Stimulated activated CD8-positive, alpha-beta memory T cell treated with anti-CD3 and anti-CD28 coated beads, Interleukin-7, amount 100 ng/mL, for 1 hour (primary cell): ENCODE results near the gene PCOLCE2.

Experiments used
- DNase-seq, 2 donors: peaks; one replicate each; pipeline ENCODE4 v3.0.0-alpha.2; 2020; ENCODE audit warnings: low read depth in 2 of 2

Gene PCOLCE2

DNA sequence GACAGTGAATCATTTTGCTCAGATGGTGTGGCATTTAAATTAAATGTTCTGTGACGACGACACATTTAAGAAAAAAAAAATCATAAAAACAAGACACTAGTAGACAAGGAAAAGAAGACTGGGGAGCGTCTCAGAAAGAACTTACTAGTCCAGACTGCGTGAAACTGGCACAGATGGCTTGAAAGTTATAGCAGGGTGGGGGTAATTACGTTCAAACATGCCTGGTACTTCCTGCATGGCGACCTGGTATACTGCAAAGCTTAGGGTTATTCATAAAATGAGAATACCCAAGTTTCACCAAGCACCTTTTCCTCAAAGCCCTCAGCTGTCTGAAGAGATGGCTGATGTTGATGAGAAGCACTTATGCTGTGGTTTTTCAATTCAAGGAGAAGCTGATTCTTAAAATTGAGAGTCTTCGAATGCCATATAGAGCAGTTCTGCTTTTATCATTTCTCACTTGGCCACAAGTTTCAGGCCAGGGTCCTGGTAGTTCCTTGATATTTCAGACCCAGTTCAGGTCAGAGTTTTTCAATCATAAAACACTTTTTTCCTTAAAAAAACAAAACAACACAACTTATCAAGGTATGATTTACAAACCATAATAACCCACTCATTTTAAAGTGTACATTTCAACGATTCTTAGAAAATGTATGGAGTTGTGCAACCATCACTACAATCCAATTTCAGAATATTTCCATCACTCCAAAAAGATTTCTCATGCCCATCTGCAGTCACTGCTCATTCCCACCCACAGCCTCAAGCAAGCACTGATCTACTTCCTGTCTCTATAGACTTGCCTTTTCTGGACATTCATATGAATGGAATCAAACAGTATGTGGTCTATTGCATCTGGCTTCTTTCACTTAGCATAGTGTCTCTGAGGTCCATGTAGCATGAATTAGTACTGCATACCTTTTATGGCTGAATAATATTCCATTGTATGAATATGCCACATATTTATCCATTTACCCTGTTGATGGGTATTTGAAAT, 24.7 kb downstream of the PCOLCE2 start:
- DNase-seq = no peak

DNA sequence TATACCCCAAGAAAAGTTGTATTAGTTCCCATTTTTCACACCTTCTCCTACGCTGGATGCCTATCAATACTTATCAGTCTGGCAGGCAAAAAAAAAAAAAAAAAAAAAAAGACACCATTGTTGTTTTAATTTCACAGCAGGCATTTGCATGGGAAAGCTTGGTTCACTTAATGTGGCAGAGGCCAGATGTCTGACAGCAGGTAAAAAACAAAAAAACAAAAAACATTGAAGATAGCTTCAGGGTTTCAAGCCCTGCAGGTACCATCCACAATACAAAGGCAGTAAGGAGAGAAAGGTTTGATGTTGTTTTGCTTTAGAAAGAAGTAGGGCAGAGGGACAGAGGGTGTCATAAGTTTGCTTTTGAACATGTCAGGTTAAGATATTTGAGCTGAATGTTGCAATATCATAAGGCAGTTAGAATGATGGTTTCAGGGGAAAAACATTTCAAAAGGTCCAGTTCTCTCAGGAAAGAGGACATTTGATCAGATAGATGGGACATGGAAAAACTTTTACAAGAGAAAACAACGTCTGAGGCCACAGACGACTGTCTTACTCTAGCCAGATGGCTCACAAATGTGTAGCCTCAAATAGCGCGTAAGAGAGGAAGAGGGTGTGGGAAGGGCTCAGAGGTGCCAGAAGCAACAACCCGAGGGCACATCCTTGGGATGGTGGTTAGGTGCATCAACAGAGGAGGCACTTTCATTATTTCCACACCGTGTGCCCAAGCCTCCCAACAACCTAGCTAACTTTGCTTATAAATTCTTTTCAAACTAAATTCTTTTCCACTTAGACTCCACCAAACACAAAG, 25.7 kb downstream of the PCOLCE2 start:
- no peak for DNase-seq

DNA sequence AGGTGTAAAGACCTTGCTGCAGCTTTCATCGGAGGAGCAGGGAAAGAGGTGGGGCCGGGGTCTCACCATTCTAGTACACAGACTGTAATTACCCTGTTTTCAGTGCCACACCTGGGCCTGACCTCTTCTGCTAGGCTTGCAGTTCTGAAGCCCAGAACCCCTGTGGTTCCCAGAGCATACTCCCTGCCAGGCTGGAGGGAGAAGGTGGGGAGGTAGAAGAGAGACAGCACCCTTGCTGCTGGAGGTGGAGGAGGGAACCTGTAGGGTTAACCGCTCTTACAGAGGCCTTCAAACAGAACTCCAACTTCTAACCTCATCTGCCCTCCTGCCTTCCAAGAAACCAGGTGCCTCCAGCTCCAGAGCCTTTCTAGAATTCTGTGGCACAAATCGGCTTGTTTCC, 27.0 kb downstream of the PCOLCE2 start:
- no peak for DNase-seq

DNA sequence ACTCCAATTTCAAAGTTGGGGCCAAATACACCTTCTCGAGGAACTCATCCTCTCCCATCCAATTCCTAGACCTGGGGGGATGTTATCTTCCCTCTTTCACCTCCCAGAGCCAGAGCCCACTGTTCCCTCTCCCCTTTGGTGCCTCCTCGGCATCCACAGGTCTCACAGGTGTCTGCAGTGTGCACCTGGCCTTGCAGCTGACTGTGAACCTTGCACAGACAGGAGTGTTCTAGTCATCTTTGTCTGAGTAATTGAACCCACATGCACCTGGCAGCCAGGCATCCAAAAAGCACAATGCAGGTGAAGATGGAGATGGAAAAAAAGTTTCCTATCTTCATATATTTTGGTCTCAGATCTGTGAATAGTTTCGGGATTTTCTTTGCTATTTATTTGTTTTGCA, 30.8 kb downstream of the PCOLCE2 start:
- no peak for DNase-seq

DNA sequence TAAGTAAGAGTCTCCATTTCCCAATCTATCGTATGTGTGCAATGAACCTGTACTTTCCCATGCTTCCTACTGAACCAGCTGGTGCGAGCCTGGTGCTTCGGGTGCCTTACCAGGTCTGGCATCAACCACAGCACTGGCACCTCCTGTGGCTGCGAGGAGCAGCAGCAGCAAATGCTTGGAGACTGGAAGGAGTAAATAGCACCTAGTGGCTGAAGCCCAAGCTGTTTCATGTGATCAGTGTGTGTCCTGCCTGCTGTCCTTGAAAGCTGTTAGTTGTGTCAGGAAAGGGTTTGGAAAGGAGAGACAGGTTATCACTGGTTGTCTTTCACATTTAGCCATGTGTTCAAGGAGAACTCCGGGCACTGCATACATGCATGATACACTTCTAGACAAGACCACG, 31.8 kb downstream of the PCOLCE2 start:
- no peak for DNase-seq

DNA sequence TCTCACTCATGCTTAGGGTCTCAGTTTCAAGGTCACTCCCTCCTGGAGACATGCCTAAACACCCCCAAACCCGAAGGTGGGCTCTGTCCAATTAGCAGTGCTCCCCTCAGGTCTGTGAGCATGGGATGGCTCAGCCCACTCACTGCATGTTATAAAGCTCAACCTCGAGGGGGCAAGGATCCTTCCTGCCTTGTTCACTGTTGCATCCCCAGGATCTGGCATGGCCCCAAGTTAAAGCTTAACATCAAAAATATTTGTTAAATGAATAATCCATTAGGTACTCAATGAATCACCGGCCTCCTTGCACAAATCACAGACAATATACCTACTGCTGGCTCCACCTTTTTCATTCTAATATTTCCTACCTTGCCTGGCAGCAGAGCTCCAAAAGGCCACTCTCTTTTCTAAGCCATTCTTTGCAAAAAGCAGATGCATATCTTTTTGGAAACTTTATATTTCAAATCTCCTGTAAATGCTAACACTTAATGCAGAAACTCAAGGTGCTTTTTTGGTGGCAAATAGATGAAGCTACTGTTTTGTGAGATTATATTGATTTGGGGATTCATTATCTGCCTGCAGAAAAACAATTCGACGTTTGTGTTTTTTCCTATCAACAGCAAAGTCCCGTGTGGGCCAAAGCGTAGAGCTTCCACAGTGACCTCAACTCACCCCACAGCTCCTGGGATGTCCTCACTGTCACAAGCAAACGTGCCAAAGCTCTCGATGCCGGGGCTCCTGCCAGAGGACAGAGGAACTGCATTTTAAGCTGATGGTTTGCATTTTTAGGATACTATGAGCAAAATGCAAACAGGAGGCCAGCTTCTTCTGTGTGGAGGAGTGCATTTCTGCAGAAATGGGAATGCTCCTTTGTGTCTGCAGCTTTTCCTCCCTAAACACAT, 35.4 kb downstream of the PCOLCE2 start:
- no peak for DNase-seq

DNA sequence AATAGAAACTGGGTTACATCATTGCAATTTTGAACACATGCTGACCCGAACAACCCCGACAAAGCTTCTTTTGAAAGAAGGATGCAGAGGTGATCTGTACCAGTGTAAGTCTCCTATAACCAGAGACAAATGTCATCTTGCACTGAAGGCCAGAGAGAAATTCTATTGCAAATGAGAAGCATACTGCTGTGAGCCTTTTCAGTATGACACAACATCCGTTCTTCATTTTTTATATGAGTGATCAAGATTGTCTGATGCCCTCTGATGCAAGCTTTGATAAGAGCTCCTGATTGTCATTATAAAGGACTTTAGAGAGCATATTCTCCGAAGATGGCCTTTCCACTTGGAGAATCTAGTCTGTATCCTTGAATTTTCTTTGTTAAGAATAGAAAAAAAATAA, 36.9 kb downstream of the PCOLCE2 start:
- no peak for DNase-seq

DNA sequence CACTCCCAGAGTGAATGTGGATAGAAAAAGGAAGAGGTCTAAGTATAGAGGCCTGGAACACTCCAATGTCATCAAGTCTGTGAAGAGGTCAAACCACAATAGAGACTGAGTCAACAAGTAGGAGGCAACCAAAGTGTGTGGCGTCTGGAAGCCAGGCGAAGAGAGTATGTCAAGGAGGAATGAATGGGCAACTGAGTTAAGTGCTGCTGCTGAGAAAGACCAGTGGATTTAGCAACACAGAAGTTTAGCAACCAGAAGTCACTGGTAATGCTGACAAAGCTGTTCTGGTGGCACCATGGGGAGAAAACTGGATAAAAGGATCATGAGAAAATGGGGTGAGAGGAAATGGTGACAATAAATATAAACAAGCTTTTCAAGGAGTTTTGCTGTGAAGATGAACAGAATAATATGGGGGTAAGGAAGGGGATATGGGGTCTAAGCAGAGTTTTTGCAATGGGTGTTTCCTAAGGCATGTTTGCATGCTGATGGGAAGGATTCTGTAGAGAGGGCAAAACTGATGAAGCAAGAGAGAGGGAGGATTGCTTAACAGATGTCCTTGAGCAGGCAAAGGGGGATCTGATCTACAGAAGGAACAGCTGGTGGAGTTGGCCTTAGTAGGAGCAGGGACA, 38.4 kb downstream of the PCOLCE2 start:
- DNase-seq = no peak

DNA sequence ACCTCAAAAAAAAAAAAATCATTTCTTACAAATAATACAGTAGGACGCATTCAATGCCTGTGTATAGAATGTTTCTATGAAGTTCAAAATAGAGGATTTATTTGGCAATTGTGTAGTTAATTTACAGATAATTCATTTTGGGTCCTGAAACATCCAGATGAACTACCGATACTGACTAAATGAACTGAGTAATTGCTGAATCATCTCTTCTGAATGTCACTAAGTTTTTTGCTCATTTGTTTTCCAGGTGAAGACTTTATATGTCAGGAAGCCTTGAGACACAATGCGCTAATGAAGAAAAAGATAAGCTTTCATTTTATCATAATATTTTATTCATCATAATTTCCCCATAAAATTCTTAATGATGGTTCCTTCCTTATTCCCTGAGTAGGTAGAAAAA, 39.7 kb downstream of the PCOLCE2 start:
- no peak for DNase-seq

DNA sequence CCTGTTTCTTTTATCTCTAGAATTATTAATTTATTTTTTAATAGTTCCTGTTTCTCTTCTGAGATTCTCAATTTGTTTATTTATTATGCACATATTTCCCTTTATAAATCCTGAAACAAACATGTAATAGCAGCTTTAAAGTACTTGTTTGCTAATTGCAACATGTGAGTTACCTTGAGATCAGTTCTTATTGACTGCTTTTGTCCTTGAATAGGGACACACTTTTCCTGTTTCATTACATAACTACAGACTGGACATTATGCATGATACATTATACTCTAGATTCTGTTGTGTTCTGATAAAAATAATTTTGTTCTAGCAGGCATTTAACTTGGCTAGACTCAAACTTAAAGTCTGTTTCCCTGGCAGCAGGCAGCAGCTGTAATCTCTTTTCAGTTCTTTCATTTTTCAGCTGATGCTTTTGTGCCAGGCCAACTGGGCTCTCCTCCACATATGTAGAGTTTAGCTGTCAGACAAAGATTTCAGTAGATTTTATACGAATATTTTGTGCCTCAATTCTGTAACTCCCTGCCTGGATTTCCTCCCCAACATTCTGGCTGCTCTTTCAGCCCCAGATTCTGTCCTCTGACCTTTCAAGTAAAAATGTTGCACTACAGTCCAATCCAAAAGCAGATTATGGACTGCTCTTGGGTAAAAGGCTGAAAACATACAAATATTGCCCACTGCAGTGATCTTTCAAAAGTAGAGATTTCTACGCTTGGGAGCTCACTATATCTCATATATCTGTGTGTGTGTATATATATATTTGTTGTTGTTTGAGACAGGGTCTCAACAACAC, 41.9 kb downstream of the PCOLCE2 start:
- no peak for DNase-seq

DNA sequence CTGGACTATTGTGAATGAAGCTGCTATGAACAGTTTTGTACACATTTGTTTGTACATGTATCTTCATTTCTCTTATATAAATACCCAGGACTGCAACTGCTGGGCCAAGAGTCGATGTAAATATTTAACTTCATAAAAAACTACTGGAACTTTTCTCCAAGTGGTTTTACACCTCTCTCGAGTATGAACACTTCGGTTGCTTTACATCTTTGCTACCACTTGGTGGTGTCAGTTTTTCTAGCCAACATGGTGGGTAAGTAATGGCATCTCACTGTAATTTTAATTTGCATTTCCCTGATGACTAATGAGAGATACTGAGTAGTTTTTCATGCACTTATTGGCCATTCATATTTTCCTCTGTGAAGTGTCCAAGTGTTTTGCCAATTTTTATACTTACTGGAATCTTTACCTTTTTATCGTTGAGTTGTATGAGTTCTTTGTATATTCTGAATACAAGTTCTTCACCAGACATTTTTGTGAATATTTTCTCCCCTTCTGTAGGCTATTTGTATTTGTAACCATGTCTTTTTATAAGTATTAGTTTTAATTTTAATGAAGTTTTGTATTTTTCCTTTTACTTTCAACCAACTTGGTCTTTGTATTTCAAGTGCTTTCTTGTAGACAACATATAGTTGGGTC, 44.4 kb downstream of the PCOLCE2 start:
- DNase-seq = no peak

DNA sequence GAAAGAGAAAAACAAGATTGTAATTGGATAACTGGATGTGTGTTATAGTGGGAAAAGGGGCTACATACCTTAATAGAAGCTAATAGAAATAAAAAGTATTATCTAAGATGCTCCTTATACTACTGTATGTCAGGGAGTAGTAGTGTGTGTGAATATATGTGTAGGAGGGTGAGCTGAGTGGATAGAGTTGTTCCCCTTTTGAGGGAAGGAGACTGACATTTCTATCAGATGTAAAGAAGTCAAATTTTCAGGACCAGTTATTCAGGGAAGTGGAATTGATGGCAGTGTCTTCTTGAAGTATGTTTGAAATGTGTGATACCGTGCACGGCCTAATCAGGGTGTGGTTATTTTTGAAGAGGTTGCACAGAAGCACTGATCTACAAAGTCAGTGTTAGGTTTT, 49.1 kb downstream of the PCOLCE2 start:
- no peak for DNase-seq

DNA sequence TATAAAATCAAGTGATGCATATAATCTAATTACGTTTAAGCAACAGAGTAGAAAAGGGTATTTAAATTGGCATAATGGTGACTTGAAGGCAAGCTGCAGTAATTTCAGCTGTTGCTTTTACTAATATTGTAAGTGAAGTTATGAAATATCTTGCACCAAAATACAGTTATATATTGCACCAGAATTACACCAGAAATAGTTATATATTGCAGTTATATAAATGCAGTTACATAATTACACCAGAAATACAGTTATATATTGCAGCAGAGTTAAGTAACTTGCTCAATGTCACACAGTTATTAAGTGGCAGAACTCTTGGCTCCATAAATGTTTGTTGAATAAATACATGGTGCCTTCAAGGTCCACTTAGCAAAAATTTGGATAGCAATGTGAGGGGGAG, 51.4 kb downstream of the PCOLCE2 start:
- DNase-seq = no peak

DNA sequence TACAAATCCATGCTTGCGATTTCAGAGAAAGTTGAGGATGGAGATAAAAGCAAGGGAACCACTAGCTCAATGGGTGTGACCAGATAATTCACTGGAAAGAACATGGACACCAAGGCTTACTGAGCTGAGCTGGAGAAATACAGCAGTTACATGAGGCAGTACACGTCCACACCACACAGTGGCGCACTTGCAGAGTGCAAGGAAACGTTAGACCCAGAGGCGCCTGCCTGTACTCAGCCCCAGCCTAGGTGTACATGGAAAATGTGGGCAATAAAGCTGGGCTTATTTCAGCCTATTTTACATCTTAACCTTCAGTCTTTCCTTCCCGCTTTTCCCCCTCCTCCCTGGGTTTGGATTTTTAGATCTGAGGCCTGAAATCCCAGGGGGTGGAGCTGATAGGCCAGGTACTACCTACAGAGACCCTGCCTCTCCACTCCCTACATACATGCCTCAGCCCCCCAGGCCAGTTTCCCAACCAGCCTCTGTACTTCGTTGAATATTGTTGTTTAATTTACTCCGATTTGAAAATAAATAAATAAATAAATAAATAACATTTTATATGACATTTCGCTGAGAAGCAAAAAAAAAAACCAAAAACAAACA, 60.1 kb downstream of the PCOLCE2 start:
- no peak for DNase-seq

DNA sequence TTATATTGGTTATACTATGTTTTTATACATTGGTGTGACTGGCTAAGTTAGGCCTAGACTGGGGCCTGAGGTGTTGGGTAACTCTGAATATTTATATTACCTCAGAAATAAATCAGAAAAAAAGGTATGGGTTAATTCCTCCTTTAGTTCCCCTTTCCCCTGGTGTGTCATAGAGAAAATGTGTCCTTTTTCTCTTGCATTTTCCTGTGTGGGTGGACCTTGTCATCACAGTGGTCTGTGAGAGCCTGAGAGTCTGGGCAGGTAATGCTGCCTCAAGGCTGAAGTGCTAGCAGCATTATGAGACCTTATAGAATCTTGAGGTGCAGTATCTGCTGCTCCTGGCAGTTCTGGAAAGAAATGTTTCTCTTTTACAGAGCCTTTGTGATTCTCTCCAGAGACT, 69.7 kb downstream of the PCOLCE2 start:
- no peak for DNase-seq

DNA sequence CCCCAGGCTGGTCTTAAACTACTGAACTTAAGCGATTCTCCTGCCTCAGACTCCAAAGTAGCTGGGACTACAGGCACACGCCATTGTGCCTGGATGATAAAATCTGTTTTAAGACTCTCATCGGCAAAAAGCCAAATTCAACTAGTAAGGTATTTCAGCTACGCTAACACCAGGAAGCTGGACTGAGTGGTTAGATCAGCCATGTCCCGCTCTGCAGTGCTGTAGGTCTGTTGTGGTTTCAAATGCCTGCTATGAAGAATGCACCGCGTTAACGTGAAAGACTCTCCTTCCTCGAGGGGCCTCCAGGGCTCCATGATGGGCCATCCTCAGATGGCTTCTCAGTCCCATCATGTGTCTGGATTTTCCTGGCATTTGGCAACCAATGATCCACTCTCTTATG, 70.2 kb downstream of the PCOLCE2 start:
- no peak for DNase-seq

DNA sequence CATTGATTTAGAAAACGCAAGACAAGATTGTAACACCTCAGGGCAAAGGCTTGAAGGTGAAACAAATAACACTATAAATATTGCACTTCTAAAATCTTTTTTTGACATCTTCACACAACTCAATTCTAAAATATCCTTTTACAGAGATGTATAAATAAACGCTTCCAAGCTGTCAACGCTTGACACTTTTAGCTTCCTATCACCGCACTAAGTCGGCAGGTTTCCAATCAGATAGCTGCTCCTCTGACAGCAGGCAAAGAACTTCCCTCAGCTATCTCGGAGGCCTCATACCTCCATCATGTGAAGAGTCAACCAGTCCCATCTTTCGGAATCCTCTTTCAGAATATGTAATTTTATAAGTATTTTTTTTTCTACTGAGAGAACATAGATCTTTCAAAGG, 71.0 kb downstream of the PCOLCE2 start:
- DNase-seq = no peak

DNA sequence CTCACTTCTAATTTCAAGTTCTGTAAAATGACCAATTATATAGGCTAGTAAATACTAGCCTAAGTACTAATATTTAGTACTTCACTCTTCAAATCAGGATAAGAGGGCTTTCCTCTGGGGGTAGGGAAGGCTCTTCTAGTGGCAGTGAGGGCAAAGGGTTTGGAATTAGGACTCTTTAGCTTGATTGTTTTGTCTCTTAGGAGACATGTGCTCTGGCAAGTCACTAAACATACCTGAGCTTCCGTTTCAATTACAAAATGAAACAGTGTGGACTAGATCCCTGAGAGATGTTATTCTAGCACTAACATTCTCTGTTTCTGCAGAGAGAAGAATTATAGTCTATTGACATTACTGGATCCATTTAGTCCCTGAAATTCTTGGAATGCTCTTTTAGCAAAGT, 71.5 kb downstream of the PCOLCE2 start:
- no peak for DNase-seq

DNA sequence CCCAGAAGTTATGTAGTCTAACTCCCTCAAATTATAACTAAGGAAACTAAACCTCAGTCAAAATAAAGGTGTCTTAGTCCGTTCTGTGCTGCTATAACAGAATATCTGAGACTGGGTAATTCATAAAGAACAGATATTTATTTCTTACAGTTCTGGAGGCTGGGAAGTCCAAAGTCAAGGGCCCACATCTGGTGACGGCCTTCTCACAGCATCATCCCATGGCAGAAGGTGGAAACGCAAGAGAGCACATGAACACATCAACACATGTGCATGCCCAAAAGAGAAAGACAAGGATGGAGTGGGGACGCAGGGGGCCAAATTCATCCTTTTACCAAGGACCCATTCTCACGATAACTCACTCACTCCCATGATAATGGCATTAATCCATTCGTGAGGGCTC, 73.1 kb downstream of the PCOLCE2 start:
- DNase-seq = no peak

DNA sequence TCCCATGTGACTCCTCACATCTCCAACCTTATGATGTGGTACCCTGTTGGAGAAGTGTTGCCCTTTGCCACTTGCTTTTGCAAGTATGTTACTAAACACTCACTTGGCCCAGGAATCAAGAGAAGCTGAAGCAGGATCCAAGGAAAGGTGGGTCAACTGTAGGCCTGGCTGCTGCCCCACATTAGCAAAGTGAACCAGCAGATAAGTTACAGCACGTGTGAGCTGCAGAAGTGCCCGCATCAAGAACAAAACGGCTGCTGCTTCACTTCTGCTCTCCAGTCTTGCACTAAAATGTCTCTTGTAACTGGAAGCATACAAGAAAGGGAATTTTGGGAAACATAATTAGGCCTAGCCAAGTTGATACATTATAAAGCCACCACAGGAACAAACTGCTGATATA, 79.6 kb downstream of the PCOLCE2 start:
- no peak for DNase-seq
